ENCODE data around the gene DNAJB5.

GRCh38 chr9:34986540-34987047 lies 3.0 kb upstream of the DNAJB5 start:
- no peak for TF ChIP-seq CTCF (conservative IDR thresholded peaks at IDR 0.05 in 1 of 2, IDR thresholded peaks at IDR 0.05 in 1 of 2; ENCODE audit: low read depth in 1 of 2, low read length in 2 of 2)
- TF ChIP-seq EZH2 (IDR thresholded peaks at IDR 0.05; ENCODE audit: low read length, missing control alignments): no peak

Data from fibroblast of lung (primary cell).